Mesenteric fat pad (tissue), 1 donor: ENCODE data around the gene YWHAG. TPM values are rescaled to one million over a fixed set of nuclear protein-coding genes. Genes with fewer than 3 reads are reported as not detected.
A peak's percentile ranks its signal among the peaks of the same experiment; 100 is the strongest.
"Not testable (repeated sequence)": the region's sequence is repeated elsewhere in the genome, so short reads cannot be mapped to it uniquely, and the experiment has no call there.

Experiments used
- DNase-seq: peaks from one replicate; pipeline ENCODE4 v3.0.0-alpha.2; 2020; ENCODE audit warnings: low spot score
- total RNA-seq: library from RNA; stranded (reverse); fragmentation: NEBNext Ultra II Directional; extraction: Animal tissue kit (Norgen Biotek cat#: 25700); gene quantifications from one replicate; pipeline ENCODE4 v1.2.1, GENCODE V29; 2021
- donor health status: DM: yes; HTN: yes; CAD: no.

The YWHAG gene
- total RNA-seq, 1 donor from 2014 or later, result 297 TPM

- no peak for DNase-seq
Observed at GRCh38 chr7:76296743-76297740, 61.7 kb downstream of the YWHAG start.

DNA sequence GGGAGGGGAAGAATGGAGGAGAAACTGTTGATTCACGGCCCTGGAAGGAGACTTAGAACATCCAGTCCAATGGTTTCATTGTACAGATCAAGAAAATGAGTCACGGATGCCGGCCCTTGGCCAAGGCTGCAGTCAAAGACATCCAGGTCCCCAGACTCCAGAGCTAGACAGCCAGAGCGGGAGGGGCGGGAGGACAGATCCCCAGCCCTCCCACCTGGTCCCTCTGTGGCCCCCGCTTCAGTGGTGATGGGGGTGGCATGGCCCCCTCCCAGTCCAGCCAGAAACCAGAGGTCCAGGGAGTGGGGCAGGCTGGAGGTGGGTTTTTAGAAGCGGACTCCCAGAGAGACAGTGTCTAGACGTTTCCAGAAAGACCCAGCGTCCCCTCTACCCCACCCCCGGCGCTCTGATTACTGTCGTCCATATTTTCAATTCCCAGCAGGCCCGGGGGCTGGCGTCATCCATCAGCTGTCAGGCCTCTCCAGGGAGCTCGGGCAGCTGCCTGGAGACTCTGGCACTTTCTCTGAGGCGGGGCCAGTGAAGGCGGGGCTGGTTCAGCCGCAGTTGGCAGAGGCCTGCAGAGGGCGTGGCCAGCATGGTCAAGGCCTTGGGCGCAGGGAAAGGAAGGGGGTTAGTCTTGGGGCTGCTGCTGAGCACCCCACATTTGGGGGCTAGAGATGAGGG lies 64.3 kb downstream of the YWHAG start:
- DNase-seq, result peak; percentile 97

DNA sequence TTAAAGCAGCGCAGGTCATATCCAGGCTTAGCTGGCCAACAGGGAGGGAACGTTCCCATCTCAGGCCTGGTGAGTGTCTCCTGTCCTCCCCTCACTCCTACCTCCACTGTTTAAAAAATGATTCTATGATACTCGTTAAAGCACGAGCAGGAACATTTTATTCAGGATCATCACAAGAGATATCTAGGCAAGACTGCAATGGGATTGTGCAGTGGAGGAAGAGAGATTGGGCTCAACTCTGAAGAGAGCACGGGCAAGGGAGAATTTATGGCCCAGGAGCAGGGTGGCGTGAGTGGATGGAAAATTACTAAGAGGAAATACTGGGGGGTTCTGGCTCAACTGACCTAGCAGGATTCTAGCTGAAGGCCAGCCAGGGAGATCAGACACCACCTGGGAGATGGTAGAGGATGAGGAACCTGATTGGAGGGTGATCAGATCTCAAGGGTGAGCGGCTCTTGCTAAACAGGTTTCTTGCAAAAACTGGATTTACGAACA lies 65.3 kb downstream of the YWHAG start:
- DNase-seq, result no peak

DNA sequence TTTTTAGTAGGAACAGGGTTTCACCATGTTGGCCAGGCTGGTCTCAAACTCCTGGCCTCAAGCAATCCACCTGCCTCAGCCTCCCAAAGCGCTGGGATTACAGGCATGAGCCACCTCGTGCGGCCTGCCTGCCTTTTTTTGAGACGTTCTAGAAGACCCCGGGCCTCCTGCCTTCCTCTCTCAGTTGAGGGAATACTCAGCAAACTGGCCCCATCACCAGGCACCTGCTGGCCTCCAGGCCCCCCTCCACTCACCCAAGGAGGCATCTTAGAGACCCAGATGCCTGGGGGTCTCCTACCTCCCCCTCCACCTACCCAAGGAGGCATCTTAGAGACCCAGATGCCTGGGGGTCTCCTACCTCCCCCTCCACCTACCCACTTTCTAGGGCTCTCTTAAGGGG lies 65.9 kb downstream of the YWHAG start:
- DNase-seq, result not testable (repeated sequence)

DNA sequence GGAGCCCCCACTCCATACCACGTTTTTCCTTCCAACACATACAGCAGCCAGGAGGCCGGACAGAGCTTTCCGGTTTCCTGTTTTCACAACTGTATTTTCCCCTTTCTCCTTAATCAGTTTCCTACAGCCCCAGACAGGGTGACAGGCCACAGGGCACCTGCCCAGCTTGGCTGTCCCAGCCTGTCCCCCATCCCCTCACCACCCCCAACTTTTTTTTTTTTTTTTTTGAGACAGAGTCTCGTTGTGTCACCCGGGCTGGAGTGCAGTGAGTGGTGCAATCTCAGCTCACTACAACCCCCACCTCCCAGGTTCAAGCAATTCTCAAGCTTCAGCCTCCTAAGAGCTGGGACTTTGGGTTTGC lies 66.6 kb downstream of the YWHAG start:
- no peak for DNase-seq

GRCh38 chr7:76291351-76292212 lies 67.2 kb downstream of the YWHAG start:
- DNase-seq, result peak; percentile 97

DNA sequence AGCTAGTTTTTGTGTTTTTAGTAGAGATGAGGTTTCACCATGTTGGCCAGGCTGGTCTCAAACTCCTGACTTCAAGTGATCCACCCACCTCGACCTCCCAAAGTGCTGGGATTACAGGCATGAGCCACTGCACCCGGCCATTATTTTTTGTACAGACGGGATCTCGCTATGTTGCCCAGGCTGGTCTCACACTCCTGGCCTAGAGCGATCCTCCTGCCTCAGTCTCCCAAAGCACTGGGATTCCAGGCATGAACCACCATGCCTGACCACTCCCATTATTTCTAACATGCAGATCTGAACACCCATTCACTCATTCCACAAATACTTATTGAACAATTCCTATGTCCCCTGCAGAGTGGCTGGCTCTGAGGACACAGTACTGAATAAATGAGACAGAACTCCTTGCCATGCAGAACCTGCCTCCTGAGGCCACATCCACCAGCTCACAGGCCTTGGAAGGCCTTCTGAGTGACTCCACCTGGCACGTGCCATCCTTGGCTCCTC lies 67.9 kb downstream of the YWHAG start:
- not testable (repeated sequence) for DNase-seq

DNA sequence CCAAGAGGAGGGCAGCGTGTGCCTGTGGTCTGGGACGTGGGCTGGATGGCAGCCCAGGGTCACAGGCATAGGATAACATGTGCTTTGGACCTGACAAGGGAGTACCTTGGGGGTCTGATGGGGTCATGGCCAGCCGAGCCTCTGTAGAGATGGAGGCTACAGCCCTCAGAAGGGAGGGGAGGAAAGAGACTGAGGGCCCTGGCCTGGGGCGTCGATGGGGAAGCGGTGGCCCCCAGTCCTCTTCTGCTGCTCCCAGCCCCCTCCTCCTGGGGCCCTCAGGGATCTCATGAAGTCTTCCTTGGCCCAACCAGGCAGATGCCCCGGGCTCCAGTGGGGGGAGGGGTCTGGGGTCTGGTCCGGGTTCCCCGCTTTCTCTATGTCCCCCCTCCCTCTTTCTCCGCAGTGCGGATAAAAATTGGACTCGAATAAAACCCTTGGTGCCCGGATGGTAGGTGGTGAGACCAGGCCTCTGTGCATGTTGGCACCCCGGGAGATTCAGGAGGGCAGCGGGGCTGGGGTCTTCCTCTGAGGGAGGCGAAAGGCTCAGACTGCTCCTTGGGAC lies 71.9 kb downstream of the YWHAG start:
- no peak for DNase-seq

DNA sequence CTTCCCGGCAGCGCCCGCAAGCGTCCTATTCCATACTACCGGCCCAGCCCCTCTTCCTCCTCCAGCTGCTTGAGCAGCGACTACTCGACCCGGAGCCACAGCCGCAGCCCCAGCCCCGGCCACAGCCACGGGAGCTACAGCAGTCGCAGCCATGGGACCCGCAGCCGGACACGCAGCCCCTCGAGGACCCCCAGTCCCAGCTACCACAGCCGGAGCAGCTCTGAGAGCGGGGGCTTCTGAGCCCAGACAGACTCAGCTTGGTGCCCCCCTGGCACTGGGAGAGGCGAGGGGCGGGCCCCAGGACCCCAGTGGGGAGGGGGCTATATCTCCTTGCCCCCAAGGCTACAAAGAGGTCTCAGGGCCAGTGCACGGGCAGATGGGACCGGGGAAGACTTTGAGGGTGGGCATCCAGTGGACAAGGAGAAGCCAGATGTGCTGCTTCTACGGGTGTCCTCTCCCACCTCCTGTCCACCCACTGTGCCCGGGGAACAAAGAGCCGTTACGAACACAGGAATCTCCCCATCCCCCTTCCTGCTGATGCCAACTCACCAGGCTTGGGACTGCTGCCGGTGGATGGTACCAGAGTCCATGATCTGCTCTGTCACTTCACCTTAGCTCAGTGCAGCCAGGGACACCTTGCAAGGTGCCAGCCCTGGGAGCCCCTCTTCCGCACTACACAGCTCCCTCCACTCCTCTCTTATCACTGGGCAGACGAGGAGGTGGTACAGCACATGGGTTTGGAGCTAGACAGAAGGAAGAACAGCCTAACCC lies 73.0 kb downstream of the YWHAG start:
- DNase-seq, result no peak

- no peak for DNase-seq
Observed at GRCh38 chr7:76283254-76284159, 75.3 kb downstream of the YWHAG start.

DNA sequence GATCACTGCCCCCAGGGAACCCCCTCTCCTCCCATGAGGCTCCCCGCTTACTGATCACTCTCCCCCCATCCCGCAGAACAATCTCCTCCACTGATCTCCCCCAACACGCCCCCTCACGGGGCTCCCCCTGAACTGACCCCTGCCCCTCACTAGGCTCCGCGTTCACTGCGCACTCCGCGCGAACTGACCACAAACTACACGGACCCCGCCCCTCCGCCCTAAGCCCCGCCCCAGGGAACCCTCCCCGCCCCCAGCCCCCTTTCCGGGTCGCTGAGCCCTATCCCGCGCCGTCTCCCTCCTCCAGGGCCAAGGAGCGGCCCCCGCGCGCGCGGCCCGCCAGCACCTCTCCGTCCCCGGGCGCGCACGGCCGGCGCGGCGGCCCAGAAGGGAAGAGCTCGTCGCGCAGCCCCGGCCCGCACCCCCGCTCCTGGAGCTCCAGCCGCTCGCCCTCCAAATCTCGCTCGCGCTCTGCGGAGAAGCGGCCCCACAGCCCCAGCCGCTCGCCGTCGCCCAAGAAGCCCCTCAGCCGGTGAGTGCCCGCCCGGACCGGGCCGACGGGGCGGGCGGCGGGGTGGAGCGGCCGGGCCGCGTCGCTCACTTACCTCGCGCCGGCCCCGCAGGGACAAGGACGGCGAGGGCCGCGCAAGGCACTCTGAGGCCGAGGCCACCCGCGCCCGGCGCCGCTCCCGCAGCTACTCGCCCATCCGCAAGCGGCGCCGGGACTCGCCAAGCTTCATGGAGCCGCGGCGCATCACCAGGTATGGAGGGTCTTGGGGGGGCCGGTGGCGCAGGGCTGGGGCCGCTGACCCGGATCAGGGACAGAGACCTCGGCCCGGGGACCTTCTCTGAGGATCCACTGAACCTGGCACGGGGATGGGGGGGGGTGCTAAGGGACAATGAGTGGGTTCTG lies 76.2 kb downstream of the YWHAG start:
- DNase-seq, result no peak

- DNase-seq, result no peak
Observed at GRCh38 chr7:76281706-76282343, 77.0 kb downstream of the YWHAG start.

DNA sequence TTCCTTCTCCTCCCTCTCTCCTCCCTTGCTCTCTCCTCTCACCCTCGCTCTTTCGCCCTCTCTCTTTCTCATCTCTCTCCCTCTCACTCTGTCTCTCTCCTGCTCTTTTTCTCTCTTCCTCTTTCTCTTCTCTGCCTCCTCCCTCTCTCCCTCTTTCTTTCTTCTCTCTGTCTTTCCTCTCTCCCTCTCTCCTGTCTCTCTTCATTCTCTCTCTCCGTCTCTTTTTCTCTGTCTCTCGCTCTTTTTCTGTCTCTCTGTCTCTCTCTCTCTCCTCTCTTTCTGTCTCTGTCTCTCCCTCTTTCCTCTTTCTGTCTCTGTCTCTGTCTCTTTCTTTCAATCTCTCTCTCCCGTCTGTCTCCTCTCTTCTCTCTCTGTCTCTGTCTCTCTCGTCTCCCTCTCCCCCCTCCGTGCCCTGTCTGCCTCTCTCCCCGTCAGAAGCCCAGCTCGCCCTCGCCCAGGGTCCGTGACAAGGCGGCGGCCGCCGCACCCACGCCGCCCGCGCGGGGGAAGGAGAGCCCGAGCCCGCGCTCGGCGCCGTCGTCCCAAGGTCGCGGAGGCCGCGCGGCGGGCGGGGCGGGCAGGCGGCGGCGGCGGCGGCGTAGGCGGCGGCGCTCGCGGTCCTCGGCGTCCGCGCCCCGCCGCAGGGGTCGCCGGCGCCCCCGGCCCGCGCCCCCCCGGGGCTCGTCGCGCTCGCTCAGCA lies 77.6 kb downstream of the YWHAG start:
- no peak for DNase-seq

DNA sequence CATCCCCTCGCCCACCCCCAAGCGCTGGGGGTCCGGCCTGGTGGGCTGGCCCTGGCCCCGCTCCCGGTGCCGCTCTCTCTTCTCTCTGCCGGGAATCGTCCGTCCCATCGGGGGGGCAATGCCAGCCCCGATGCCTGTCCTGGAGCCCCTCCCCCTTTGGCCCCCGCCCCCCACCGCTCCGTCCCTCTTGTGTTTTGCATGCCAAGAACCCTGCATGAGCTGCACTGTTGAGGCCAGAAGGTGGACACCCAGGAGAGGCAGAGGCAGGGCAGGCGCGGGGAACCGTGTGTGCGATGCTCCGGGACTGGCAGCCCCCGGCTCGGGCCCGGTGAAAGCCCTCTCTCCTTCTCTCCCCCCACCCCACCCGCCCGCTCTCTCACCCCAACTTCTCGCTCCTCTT lies 78.4 kb downstream of the YWHAG start:
- no peak for DNase-seq

GRCh38 chr7:76278540-76278939 lies 80.3 kb downstream of the YWHAG start:
- no peak for DNase-seq
